ENCODE results near the gene RNF130.

RNF130 gene, protein sequence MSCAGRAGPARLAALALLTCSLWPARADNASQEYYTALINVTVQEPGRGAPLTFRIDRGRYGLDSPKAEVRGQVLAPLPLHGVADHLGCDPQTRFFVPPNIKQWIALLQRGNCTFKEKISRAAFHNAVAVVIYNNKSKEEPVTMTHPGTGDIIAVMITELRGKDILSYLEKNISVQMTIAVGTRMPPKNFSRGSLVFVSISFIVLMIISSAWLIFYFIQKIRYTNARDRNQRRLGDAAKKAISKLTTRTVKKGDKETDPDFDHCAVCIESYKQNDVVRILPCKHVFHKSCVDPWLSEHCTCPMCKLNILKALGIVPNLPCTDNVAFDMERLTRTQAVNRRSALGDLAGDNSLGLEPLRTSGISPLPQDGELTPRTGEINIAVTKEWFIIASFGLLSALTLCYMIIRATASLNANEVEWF

DNA sequence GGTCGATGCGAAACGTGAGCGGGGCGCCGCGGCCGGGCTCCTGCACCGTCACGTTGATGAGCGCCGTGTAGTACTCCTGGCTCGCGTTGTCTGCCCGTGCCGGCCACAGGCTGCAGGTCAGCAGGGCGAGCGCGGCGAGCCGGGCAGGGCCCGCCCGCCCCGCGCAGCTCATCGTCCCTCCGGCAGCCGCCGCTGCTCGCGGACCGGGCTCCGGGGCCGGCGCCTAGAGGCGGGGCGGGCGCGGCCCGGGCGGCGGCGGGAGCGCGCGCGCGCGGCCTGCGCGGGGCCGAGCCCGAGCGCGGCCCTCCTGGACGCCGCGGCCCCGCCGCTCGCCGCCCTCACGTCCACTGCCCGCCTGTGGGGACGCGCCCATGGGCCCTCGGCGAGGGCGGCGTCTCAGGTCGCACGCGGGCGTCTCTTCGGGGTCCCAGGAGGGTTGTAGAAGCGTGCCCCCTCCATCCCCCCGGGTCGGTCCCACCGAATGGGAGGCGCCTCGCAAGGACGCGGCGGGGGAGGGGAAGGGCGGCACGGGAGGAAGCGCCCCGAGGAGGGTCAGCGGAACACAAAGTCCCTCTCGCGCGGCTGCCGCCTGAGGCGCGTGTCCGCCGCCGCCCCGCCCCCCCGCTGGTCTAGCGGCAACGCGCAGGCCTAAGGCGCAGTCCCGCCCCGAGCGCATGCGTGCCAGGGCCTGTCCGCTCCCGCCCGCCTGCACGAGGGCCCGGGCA, at the start of gene RNF130:
Gene RNF130, minus strand, starts transcription at position 229 of the 725 bp plus-strand sequence. Its CDS starts 57 bp downstream, at position 172.
- ATAC-seq: peak; percentile 83
- peak; percentile 94 for DNase-seq

DNA sequence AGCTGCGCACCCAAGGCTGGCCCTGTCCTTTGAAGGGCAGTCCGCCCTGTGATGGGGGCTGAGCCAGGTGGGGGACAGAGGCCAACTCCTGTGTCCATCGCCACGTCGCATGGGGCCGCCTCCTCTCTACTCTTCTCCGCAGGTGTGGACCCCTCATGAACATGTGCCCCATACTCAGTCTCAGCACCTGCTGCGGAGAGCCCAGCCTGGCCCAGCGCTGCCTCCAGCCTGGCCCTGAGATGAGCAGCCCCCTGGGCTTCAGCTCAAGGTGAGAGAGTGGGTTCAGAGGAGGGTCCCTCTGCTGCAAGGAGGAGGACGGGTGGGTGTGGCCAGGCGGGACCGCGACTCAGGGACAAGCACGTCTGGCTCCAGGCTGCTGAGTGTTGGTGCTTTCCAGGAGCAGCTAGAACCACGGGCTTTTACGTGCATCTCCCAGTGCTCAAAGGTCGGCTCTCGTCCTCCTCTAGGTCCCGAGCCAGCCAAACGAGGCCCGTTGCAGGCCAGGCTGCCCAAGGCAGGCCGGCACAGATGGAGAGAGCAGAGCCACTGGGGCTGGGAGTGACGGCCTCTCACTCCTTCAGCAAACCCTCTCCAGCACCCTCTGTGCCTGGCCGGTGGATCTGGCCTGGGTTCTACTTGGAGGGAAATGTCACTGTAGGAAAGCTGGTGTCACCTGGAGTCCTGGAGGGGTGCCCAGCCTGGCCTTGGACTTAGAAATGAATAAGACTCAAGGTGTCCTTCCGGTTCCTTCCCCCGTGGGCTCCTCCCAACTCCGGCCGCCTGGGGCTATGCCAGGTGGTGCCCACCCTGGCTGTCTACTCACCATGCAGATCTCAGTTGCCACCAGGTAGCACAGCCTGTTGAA, 48.9 kb upstream of the RNF130 start:
- ATAC-seq (no peak), DNase-seq (no peak)

DNA sequence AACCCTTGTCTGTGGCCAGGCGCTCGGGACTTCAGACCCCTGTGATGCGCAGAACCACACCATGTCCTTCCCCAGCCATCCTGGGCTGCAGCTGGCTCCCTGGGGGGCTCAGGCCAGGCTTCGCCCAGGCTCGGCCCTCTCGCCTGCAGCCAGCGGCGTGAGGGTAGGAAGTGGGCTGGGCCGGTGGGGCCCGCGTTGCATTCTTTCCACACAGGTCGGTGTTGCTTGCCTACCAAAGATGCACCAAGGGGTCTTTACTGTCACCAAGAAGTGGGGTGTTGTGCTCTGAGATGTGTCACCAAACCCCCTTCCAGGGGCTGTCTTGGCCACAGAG, 48.3 kb upstream of the RNF130 start:
- no peak for DNase-seq
- ATAC-seq: no peak

DNA sequence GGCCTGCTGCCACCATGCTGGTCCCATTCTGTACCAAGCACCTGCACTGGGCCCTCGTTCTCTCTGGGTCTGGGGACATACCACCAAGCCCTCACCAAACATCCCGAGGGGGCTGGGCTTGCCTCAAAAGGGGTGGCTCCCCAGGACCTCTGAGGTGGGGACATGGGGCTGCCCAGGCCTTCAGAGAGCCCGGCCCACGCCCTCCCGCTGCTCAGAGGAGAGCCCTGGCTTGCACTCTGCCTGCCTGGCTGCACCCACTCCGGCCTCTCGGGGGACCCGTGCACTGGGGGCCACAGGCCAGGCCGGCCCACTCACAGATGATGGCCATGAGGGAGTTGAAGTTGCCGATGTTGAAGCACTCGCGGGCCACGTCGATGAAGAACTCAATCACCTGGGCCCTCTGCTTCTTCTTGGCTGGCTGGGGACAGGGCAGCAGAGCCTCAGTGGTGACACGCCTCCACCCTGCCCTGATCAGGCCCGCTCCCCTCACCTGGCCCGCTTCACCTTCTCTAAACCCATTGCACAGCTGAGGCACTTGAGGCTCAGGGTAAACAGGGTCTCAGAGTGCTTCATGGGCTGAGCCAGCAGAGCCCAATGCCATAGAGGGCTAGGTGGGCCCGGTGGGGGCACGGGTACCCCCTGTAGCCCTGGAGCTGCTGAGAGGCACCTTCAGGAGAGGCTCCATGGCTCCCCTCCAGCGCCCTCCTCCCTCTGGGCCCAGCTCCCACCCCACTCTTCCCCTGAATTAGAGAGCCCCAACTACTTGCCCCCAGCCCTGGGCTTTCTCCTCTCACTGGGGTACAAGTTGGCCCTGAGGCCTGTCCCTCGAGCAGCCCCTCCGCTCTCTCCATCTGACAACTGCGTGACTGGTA, 47.7 kb upstream of the RNF130 start:
- ATAC-seq: no peak

DNA sequence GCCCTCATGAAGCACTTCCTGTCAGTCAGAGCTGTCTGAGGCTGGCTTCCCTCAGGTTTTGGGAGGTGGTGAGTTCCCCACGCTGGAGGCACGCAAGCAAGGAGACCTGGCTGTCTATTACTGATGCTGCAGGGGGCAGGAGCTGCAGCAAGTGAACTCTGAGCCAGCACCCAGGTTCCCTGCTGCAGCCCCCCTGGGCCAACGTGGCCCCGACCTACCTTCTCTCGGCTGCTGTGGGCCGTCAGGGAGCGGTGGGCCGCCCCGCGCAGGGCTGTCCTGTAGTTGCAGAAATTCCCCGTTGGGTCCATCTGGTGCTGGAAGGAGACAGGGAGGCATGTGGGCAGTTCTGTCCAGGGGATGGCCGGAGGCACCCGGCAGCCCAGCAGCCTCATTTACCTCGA, 46.8 kb upstream of the RNF130 start:
- ATAC-seq (no peak), DNase-seq (no peak)

More for the DNA sequence above, 47.7 kb upstream of the RNF130 start:
- no peak for DNase-seq

DNA sequence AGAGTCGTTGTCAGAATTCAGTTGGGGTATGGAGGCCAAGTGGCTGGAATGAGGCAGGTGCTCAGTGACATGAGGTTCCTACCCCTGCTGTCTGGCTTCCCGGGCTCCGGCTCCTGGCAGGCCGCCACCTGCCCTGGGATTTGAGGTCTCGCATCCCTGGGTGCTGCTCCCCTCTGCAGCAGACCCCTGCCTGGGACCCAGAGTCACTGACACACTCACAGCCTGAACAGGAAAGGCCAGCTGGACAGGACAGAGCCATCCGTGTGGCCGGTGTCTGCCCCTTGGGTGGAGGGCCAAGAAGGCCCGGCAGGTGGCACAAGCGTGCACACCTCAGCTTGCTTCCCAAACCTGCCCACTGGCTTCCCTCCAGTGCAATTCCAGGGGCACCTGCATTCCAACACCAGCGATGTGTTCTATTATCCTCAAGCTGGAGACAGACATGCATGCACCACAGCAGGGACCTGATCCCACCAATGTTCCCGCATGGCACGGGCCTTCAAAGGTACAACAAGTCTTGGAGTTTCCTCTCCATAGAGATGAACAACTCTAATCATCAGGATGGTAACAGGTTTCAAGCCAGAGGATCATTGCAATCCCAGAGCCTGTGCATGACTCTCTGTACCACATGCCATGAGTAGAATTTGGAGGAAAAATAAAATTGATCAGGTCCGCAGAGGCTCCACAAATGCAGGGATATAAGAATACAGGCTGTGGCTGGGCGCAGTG, 45.6 kb upstream of the RNF130 start:
- ATAC-seq: no peak

DNA sequence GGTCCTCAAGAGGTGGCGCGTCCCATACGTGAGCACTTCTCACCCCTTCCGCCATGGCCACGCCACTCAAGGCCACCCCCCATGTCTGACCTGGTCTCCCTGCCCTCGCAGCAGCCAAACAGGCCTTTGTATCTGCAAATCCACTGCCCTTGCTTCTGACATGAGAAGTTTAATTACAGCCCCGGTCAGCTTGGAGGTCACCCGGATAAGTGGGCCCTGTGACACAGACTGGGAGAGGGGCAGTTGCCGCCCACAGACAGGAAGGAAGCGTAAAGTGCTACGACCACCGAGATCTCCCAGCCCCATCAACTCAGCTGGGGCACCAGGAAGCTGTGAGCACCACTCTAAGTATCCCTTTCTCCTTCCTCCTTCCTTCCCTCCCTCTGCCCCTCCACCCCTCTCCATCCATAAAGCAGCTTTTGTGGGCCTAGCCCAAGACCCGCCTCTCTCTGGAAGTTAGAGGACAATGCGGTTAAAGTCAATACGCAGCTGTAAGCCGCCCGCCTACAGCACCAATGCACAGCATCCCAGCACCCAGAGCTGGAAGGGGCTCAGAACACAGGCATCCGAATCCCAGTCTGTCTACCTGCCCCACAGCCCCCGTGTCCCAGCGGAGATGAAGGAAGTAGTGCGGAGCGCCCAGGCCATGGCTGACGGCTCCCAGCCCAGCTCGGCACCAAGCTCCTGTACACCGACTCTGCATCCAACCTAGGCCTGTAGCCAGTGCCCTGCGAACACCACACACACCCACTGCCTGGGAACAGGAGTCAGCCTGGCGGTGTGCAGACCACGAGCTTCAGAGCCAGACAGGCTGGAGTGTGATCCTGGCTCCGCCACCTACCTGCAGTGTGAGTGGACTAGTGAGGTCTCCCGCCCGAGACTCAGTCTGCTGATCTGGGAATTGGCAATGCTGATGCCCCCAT, 44.8 kb upstream of the RNF130 start:
- ATAC-seq: no peak
- no peak for DNase-seq

More for the DNA sequence above, 45.6 kb upstream of the RNF130 start:
- DNase-seq: no peak

DNA sequence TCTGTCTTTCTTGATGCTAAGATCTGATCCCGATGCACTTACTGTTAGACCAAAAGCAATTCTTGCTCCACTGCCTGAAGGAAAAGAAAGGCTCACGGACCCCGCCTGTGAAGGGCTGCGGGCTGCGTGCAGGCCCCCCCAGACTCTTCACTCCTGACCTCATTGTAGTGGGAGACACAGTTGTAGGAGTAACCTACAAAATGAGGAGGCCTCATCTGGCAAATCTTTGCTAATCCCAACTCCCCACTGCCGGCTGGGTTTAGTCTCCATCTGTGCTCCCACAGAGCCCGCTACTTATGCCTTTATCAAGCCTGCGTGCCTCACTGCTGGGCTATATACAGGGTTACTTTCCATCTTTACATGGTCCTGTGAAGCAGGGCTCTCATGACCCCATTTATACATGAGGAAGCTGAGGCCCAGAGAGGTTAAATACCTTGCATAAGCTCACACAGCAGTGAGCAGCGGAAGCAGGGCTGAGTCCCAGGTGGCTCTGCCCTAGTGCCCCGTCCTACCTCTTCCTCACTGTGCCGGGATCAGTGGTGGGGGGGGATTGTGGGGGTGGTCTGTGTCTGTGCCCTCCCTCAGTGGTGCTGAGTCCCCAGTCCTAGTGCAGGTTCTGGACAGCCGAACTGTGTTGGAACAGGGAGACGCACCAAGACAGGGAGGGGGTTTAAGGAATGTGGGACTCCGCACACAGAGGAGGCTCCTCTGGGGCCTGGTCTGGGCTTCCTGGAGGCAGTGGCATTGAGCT, 43.9 kb upstream of the RNF130 start:
- no peak for DNase-seq
- no peak for ATAC-seq

DNA sequence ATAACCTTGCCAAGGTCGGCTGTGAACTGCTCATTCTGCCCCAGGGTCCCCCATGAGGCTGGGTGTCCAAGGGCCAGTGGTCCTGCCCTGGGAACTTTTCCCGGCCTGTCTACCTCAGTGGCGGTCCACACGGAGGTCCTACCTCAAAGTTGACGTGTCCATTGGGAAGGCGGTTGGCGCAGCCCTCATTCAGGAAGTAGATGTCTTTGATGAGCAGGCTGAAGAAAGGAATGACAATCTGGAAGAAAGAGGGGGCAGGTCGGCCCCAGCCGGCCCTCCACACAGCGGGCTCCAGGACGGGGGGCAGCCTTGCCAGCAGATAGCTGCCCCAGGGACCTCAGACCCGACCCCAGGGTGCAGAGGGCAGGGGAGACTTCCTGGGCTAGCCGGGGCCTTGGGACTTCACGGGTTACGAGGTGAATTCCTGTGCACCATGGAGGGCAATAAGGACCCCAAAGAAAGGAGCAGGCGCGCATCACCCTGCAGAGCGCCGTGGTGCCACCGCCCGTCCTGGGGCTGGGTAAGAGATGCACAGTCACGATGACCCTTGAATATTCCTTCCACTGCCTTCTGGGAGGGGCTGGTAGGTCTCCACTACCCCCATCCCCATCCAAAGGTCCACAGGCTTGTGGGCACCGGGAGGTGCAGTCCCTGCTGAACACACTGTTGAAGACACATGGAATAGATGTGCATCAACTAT, 42.9 kb upstream of the RNF130 start:
- no peak for DNase-seq
- no peak for ATAC-seq

DNA sequence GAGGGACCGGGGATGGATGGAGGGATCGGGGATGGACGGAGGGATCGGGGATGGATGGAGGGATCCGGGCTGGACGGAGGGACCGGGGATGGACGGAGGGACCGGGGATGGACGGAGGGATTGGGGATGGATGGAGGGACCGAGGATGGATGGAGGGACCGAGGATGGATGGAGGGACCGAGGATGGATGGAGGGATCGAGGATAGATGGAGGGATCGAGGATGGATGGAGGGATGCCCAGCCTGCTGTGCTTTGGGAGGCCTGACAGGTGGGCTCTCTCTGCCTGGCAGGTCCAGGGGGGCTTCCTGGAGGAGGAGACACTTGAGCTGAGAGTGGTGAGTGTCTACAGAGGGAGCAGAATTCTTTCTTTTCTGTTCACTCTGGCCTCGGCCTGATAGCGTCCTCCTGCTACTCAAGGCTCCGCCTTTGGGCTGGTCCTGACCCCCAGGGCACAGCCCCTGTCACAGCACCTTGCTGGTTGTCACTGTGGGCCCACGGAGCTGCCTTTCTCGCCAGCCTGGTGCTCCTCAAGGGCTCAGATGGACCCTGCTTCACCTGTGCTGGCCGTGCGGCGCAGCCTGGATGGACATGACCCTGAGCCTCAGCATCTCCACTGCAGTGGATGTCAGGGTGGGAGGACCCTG, 42.2 kb upstream of the RNF130 start:
- no peak for DNase-seq
- ATAC-seq: no peak

DNA sequence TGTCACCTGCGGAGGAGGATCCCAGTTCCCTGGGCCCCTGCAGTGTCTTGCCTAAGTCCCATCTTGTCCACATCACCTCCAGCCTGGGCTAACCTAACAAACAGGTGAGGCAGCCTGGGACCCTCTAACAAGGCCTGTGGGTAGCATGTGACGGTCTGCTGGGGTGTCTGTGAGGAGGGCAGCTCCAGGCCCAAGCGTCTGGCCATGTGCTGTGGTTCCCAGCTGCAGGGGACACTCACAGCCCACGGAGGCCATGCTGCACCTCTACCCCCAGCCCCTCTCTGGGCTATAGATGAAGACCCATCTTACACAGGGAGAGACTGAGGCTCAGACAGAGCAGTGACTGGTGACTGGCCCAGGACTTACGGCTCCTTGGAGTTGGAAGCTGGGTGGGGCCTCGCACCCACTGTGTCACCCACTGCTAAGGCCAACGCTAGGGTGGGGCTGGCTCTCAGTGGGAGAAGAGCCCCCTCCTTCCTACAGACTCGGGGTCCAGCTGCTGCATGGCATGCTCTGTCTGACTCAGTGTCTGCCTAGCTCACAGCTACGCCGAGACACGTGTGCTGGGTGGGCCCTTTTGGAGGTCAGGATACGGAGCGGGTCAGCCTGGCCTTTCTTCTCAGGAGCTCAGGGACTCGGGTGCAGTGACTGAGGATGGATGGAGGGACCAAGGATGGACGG, 40.8 kb upstream of the RNF130 start:
- DNase-seq: no peak

DNA sequence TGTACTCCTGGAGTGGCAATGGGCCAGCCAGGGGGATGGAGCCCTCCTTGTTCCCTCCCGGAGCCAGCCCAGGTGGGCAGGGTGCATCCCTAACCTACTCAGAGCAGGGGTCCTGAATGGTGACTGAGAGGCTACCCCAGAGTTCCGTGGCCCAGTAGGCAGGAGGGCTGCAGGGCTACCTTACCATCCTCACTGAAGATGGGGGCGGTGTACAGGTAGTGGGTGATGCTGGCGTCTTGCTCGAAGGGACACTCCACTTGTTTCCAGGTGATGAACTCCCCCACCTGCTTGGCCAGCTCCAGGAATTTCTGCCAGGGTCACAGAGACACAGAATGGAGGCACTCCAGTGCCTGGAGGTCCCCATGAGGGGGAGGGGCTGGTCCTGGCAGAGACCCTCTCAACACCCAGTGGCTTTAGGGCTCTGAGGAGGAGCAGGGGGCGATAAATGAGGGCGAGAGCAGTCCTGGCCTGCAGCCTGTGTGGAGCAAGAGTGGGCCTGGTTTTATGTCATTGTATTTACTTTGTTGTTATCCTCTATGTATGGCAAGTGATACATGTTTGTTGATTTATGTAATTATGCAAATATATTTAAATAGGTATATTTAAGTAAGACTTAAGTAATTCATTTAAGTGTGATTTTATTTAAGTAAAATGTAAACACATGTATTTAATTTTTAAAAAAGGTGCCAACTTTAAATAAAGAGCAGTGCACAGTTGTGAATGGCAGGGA, 39.9 kb upstream of the RNF130 start:
- no peak for DNase-seq
- no peak for ATAC-seq

More for the DNA sequence above, 40.8 kb upstream of the RNF130 start:
- no peak for ATAC-seq

DNA sequence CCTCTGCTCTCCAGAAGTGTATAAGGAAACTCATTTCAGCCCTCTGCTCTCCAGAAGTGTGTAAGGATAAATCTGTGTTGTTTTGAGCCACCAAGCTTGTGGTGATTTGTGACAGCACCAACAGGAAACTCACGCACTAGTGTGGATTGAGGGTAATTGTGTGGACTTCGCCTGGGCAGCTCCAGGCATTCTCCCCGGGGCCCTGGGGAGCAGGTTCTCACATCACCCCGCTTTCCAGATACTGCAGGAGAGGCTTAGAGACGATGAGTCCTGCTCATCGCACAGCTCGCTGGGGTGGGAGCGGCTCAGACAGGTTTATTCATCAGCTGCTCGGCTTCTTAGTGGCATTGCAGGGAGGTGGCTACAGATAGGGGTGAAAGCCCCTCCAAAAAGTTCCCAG, 38.4 kb upstream of the RNF130 start:
- ATAC-seq (no peak), DNase-seq (no peak)

DNA sequence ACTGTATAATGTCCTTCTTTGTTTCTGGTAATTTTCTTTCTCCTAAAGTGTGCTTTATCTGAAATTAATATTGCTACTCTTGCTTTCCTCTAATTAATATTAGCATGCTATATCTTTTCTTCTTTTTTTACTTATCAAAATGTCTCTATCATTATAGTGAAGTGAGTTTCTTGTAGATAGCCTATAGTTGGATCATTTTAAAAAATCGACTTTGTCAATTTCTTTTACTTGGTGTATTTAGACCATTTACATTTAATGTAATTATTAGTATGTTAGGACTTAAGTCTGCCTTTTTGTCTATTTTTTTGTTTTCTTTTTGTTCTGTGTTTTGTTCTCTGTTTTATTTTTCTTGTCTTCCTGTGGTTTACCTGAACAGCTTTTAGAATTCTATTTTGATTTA, 35.4 kb upstream of the RNF130 start:
- DNase-seq: no peak
- ATAC-seq: no peak

DNA sequence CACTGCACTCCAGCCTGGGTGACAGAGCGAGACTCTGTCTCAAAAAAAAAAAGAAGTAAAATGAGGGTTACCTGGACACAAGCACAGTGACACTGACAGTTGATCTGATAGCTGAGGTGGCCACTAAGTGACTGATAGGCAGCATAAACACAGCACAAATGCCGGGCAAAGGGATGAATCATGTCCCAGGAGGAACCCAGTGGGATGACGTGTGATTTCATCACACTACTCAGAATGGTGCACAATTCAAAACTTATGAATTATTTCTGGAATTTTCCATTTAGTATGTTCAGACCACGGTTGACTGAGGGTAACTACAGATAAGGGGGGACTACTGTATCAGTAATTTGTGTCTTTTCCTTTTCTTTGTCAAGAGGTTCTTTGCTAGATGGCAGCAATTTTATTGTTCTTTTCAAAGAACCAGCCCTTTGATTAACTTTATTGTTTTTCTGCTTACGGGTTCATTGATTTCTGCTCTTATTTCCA, 34.3 kb upstream of the RNF130 start:
- DNase-seq: no peak
- ATAC-seq: no peak

DNA sequence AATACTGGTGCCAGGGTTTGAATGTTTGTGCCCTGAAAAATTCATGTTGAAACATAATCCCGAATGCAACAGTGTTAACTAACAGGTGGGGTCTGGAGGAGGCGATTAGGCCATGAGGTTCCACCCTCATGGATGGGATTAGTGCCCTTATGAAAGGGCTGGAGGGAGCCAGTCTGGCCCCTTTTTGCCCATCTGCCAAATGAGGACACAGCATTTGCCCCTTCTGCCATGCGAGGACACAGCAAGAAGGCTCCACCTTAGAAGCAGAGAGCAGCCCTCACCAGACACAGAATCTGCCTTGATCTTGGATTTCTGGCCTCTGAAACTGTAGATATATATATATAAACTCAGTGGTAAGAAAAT, 32.6 kb upstream of the RNF130 start:
- DNase-seq: no peak
- ATAC-seq: no peak
